Measurements from ENCODE around the gene SASH1. TPM values are rescaled to one million over a fixed set of nuclear protein-coding genes. Genes with fewer than 3 reads are reported as not detected.
A peak's percentile ranks its signal among the peaks of the same experiment; 100 is the strongest.

Gene SASH1
- total and polyA plus RNA-seq, 2 donors (not counting 3 experiments of a cell fraction or from before 2014, with no cell fraction given): 18.5 to 103 TPM

DNA sequence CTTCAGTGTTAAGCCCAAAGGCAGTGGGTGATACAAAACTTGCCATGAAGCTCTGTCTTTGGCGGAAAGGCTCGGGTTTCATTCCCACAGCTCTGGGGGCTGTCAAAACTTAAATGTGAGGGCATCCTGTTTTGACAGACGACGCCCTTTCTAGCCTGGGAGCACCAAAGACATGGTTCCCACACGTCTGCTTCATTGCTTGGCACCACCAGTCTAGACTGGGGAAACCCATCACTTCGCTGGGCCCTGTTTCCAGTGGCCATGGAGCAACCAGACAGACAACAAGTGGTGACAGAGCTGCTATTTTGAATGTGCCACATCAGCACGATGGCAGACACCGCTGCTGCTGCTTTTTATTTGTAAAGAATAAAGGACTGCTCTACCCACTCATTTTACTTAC is 127.5 kb downstream of the SASH1 start:
- POLR2A ChIA-PET: no interaction called here
- TF ChIP-seq, protein P1, sequence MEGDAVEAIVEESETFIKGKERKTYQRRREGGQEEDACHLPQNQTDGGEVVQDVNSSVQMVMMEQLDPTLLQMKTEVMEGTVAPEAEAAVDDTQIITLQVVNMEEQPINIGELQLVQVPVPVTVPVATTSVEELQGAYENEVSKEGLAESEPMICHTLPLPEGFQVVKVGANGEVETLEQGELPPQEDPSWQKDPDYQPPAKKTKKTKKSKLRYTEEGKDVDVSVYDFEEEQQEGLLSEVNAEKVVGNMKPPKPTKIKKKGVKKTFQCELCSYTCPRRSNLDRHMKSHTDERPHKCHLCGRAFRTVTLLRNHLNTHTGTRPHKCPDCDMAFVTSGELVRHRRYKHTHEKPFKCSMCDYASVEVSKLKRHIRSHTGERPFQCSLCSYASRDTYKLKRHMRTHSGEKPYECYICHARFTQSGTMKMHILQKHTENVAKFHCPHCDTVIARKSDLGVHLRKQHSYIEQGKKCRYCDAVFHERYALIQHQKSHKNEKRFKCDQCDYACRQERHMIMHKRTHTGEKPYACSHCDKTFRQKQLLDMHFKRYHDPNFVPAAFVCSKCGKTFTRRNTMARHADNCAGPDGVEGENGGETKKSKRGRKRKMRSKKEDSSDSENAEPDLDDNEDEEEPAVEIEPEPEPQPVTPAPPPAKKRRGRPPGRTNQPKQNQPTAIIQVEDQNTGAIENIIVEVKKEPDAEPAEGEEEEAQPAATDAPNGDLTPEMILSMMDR (IDR thresholded peaks at IDR 0.05; ENCODE audit: extremely low read depth in 1 of 2, insufficient read depth in 1 of 2, low read depth in 1 of 2, low read length in 2 of 2): no peak
- TF ChIP-seq JUN (IDR thresholded peaks at IDR 0.05; ENCODE audit: borderline replicate concordance, insufficient read depth, insufficient read length, low read depth): no peak
- TF ChIP-seq POLR2A (IDR thresholded peaks at IDR 0.05; ENCODE audit: low read depth, low read length): no peak
- no peak for TF ChIP-seq MYC (IDR thresholded peaks at IDR 0.05; ENCODE audit: low read depth, low read length)
- no peak for TF ChIP-seq GATA2 (IDR thresholded peaks at IDR 0.05; ENCODE audit: insufficient read depth, insufficient read length, low read depth, low read length)
- no peak for TF ChIP-seq FOS (IDR thresholded peaks at IDR 0.05; ENCODE audit: borderline replicate concordance, insufficient read depth, low read length)
- no peak for TF ChIP-seq POLR2AphosphoS5 (IDR thresholded peaks at IDR 0.05; ENCODE audit: insufficient read depth, low read depth, low read length)
- no peak for TF ChIP-seq EZH2 (IDR thresholded peaks at IDR 0.05; ENCODE audit: borderline replicate concordance, low read depth, low read length, severe bottlenecking)
- TF ChIP-seq, protein P2, sequence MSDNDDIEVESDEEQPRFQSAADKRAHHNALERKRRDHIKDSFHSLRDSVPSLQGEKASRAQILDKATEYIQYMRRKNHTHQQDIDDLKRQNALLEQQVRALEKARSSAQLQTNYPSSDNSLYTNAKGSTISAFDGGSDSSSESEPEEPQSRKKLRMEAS (IDR thresholded peaks at IDR 0.05; ENCODE audit: insufficient read depth, insufficient read length): no peak
- DNase-seq (ENCODE audit: low read depth, low spot score) (no peak), FAIRE-seq (peak; percentile 28)
- Histone ChIP-seq H3K4me1 (ENCODE audit: control insufficient read depth, extremely low read depth, insufficient read depth, low read length) (no peaks in the 10 kb centered on the region), H3K9me1 (replicated peaks; ENCODE audit: control insufficient read depth, extremely low read depth, insufficient read depth, low read length) (no peaks in the 10 kb centered on the region), H3K9me3 (replicated peaks; ENCODE audit: control insufficient read depth, insufficient read depth, low read length) (no peaks in the 10 kb centered on the region), H3K4me2 (ENCODE audit: insufficient read depth, low read length) (no peak overlapping the region), H3K4me3 (replicated peaks in 1 of 3; ENCODE audit: insufficient read depth in 1 of 3, low read depth in 1 of 3, low read length in 3 of 3) (no peak overlapping the region), H3K27ac (ENCODE audit: insufficient read depth, low read depth, low read length) (no peak overlapping the region), H3K36me3 (ENCODE audit: control insufficient read depth in 2 of 2, extremely low read depth in 1 of 2, insufficient read depth in 2 of 2, low read length in 2 of 2) (peaks cover 21 to 32% of the 10 kb centered on the region in 2 experiments), H3K27me3 (ENCODE audit: control insufficient read depth in 2 of 2, insufficient read depth in 2 of 2, low read length in 2 of 2) (no peaks in the 10 kb centered on the region), H4K20me1 (replicated peaks; ENCODE audit: control insufficient read depth, extremely low read depth, insufficient read depth, low read length) (no peaks in the 10 kb centered on the region), H3K79me2 (ENCODE audit: control insufficient read depth, insufficient read depth, low read length) (peaks cover 42% of the 10 kb centered on the region), H3K9ac (replicated peaks; ENCODE audit: extremely low read depth, insufficient read depth, low read length) (no peak overlapping the region), H2AFZ (ENCODE audit: low read depth, low read length) (no peak overlapping the region)
- BruUV-seq (replicated peaks): no TSS peak
- CTCF ChIA-PET: interaction anchor here (0.7 to 2.9 kb wide), 2 partner anchors 128 to 290 kb away, joined by 3 to 18 read pairs; no protein-coding TSS in a partner anchor
- dilution Hi-C loops (cut with MboI; ENCODE audit: extremely low pct_ligation_motif_present, low sequenced_read_pairs) (no loop called here), intact Hi-C loops (cut with micrococcal nuclease) (no loop called here)

Measured in endothelial cell of umbilical vein (primary cell).